ENCODE results near the gene KDM4B. TPM values are rescaled to one million over a fixed set of nuclear protein-coding genes. Genes with fewer than 3 reads are reported as not detected.

KDM4B gene
- total and polyA plus RNA-seq, 4 donors = 17.1 to 49.5 (median 24.7) TPM

DNA sequence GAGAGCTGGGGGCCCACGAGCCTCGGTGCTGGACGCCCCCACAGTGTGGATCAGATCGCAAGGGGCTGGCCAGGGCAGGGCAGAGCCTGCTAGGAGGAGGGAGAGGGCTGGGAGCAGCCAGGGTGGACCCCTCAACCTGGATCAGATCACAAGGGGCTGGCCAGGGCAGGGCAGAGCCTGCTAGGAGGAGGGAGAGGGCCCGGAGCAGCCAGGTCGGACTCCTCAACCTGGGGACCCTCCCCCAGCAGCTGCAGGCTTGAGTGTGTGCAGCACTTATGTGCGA, 126.6 kb downstream of the KDM4B start:
- no peak for ATAC-seq (ENCODE audit: insufficient read depth, low FRiP score)
- DNase-seq = no peak
- H3K4me1 ChIP-seq (ENCODE audit: control insufficient read depth in 5 of 5, insufficient read depth in 5 of 5, low read length in 5 of 5) = peaks cover 0 to 25% (median 7%) of the 10 kb centered on the region in 5 donors
- peaks cover 4 to 24% (median 15%) of the 10 kb centered on the region in 4 donors for H3K36me3 ChIP-seq (ENCODE audit: control insufficient read depth in 4 of 4, insufficient read depth in 4 of 4, low read length in 4 of 4)
- no peak for TF ChIP-seq CTCF (IDR thresholded peaks at IDR 0.05; ENCODE audit: control extremely low read depth, extremely low read depth)
- H3K4me3 ChIP-seq = no peak overlapping the region
- H3K27me3 ChIP-seq (ENCODE audit: control insufficient read depth in 3 of 3, insufficient read depth in 3 of 3, low read length in 2 of 3) = no peaks in the 10 kb centered on the region
- H3K9me3 ChIP-seq (ENCODE audit: control insufficient read depth in 4 of 4, insufficient read depth in 3 of 4, low read length in 3 of 4) = peaks cover 0 to 17% (median 7%) of the 10 kb centered on the region in 4 donors
- H3K27ac ChIP-seq (ENCODE audit: low read depth in 1 of 2, low read length in 1 of 2) = no peak overlapping the region
- 81 to 84% methylated on average over 7 of the region's 7 CpGs for WGBS, 2 donors
- H3K9ac ChIP-seq (ENCODE audit: insufficient read depth in 1 of 2, low read length in 2 of 2) = no peak overlapping the region

- no peak overlapping the region for H3K4me3 ChIP-seq
- peaks cover 0 to 17% (median 7%) of the 10 kb centered on the region in 4 donors for H3K9me3 ChIP-seq (ENCODE audit: control insufficient read depth in 4 of 4, insufficient read depth in 3 of 4, low read length in 3 of 4)
- 97 to 98% methylated on average over 37 of the region's 37 CpGs for WGBS, 2 donors
- DNase-seq (no peak), ATAC-seq (ENCODE audit: insufficient read depth, low FRiP score) (no peak)
- peaks cover 4 to 21% (median 15%) of the 10 kb centered on the region in 4 donors for H3K36me3 ChIP-seq (ENCODE audit: control insufficient read depth in 4 of 4, insufficient read depth in 4 of 4, low read length in 4 of 4)
- H3K9ac ChIP-seq (ENCODE audit: insufficient read depth in 1 of 2, low read length in 2 of 2) = no peak overlapping the region
- H3K27me3 ChIP-seq (ENCODE audit: control insufficient read depth in 3 of 3, insufficient read depth in 3 of 3, low read length in 2 of 3) = no peaks in the 10 kb centered on the region
- H3K4me1 ChIP-seq (ENCODE audit: control insufficient read depth in 5 of 5, insufficient read depth in 5 of 5, low read length in 5 of 5) = peaks cover 0 to 15% (median 2%) of the 10 kb centered on the region in 5 donors
- H3K27ac ChIP-seq (ENCODE audit: low read depth in 1 of 2, low read length in 1 of 2) = no peak overlapping the region
- no peak for TF ChIP-seq CTCF (IDR thresholded peaks at IDR 0.05; ENCODE audit: control extremely low read depth, extremely low read depth)
Observed at GRCh38 chr19:5096536-5096935, 127.6 kb downstream of the KDM4B start.

DNA sequence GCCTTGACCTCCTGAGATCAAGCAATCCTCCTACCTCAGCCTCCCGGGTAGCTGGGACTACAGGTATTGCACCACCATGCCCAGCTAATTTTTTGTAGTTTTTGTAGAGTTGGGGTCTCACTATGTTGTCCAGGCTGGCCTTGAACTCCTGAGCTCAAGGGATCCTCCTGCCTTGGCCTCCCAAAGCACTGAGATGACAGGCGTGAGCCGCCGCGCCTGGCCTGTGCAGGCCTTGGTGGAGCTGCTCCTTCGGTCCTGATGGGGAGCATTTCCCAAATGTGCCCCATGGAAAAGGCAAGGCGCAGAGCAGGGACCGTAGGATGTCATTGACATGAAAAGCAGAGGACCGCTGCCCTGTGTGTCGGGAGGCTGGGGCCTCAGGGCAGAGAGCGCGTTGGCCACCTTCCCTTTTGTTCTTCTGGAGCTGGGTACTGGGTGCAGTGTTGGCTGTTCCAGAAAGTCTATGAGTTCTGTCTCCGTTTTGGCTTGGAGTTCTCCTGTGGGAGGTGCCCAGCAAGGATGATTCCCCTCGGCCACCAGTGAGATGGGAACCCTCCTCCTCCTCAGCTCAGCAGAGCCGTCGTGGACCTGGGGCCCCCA, 128.5 kb downstream of the KDM4B start:
- TF ChIP-seq CTCF (IDR thresholded peaks at IDR 0.05; ENCODE audit: control extremely low read depth, extremely low read depth) = no peak
- no peak overlapping the region for H3K4me3 ChIP-seq
- no peak overlapping the region for H3K9ac ChIP-seq (ENCODE audit: insufficient read depth in 1 of 2, low read length in 2 of 2)
- no peaks in the 10 kb centered on the region for H3K27me3 ChIP-seq (ENCODE audit: control insufficient read depth in 3 of 3, insufficient read depth in 3 of 3, low read length in 2 of 3)
- 94 to 97% methylated on average over 16 of the region's 16 CpGs for WGBS, 2 donors
- H3K27ac ChIP-seq (ENCODE audit: low read depth in 1 of 2, low read length in 1 of 2) = no peak overlapping the region
- peaks cover 4 to 22% (median 15%) of the 10 kb centered on the region in 4 donors for H3K36me3 ChIP-seq (ENCODE audit: control insufficient read depth in 4 of 4, insufficient read depth in 4 of 4, low read length in 4 of 4)
- DNase-seq (no peak), ATAC-seq (ENCODE audit: insufficient read depth, low FRiP score) (no peak)
- peaks cover 0 to 6% (median 0%) of the 10 kb centered on the region in 5 donors for H3K4me1 ChIP-seq (ENCODE audit: control insufficient read depth in 5 of 5, insufficient read depth in 5 of 5, low read length in 5 of 5)
- H3K9me3 ChIP-seq (ENCODE audit: control insufficient read depth in 4 of 4, insufficient read depth in 3 of 4, low read length in 3 of 4) = peaks cover 0 to 17% (median 7%) of the 10 kb centered on the region in 4 donors
